ENCODE measurements around the gene MYOG.

GRCh38 chr1:203069030-203069747 lies 16.6 kb downstream of the MYOG start:
- TF ChIP-seq POLR2AphosphoS5 (IDR thresholded peaks at IDR 0.05) (no peak), CTCF (IDR thresholded peaks at IDR 0.05) (no peak), POLR2A (IDR thresholded peaks at IDR 0.05) (no peak)

Measured in prostate gland (tissue), 2 donors.